ENCODE data around the gene LBHD1.

The LBHD1 gene

DNA sequence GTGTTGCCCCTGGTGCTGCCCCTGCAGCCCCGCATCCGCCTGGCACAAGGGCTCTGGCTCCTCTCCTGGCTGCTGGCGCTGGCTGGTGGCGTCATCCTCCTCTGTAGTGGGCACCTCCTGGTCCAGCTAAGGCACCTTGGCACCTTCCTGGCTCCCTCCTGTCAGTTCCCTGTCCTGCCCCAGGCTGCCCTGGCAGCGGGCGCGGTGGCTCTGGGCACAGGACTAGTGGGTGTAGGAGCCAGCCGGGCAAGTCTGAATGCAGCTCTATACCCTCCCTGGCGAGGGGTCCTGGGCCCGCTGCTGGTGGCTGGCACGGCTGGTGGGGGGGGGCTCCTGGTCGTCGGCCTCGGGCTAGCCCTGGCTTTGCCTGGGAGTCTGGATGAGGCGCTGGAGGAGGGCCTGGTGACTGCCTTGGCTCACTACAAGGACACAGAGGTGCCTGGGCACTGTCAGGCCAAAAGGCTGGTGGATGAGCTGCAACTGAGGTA, 58.7 kb downstream of the LBHD1 start:
- DNase-seq = no peak
